Keratinocyte (primary cell): ENCODE data around the gene VSTM1. TPM values are rescaled to one million over a fixed set of nuclear protein-coding genes. Genes with fewer than 3 reads are reported as not detected.

Experiments
- DNase-seq: peaks from one replicate; pipeline ENCODE4 v3.0.0-alpha.2; 2011; ENCODE audit warnings: low read depth, missing footprints, low spot score
- FAIRE-seq: peaks from 2 replicates; lab custom pipeline; 2011; peaks lifted over from hg19 to GRCh38; lab: Jason Lieb, UNC
- H2AFZ ChIP-seq: 2 replicates; pipeline ENCODE4 v1.6.0; 2012; ENCODE audit warnings: low read length, control low read depth, inconsistent platforms; ENCODE audit not compliant: control insufficient read depth
- H3K27ac ChIP-seq: 2 replicates; pipeline ENCODE4 v1.5.1; 2011; ENCODE audit warnings: low read length; ENCODE audit not compliant: control insufficient read depth, insufficient read depth
- H3K27me3 ChIP-seq: 3 replicates; pipeline ENCODE4 v1.6.0; 2011; ENCODE audit warnings: low read length; ENCODE audit not compliant: control insufficient read depth, insufficient read depth; ENCODE audit errors: extremely low read depth
- H3K36me3 ChIP-seq, 2 experiments: 2 replicates in 1 of 2; 3 replicates in 1 of 2; pipeline ENCODE4 v1.5.1; 2011; ENCODE audit warnings: low read length in 2 of 2, mild to moderate bottlenecking in 1 of 2; ENCODE audit not compliant: control insufficient read depth in 2 of 2, insufficient read depth in 2 of 2; ENCODE audit errors: extremely low read depth in 1 of 2
- H3K4me1 ChIP-seq: 3 replicates; pipeline ENCODE4 v1.5.1; 2011; ENCODE audit warnings: low read length; ENCODE audit not compliant: control insufficient read depth, insufficient read depth; ENCODE audit errors: extremely low read depth
- H3K4me2 ChIP-seq: 3 replicates; pipeline ENCODE4 v1.6.0; 2011; ENCODE audit warnings: low read depth, low read length; ENCODE audit not compliant: control insufficient read depth, insufficient read depth; ENCODE audit errors: extremely low read depth
- H3K4me3 ChIP-seq, 3 experiments: fragments of 200-600 bp in 1 of 3; sonication (generic) in 1 of 3; 2 replicates in 2 of 3; 3 replicates in 1 of 3; pipeline ENCODE4 v1.5.1; 2011 to 2016; ENCODE audit warnings: low read length in 3 of 3, mild to moderate bottlenecking in 3 of 3, control low read depth in 2 of 3, inconsistent platforms in 1 of 3, low read depth in 1 of 3, mixed read lengths in 1 of 3, mixed run types in 1 of 3, moderate library complexity in 1 of 3; ENCODE audit not compliant: control insufficient read depth in 2 of 3, insufficient read depth in 2 of 3; ENCODE audit errors: extremely low read depth in 1 of 3
- H3K79me2 ChIP-seq: 2 replicates; pipeline ENCODE4 v1.6.0; 2012; ENCODE audit warnings: low read length; ENCODE audit not compliant: control insufficient read depth, insufficient read depth
- H3K9ac ChIP-seq: 3 replicates; pipeline ENCODE4 v1.6.0; 2011; ENCODE audit warnings: low read length; ENCODE audit not compliant: control insufficient read depth, insufficient read depth; ENCODE audit errors: extremely low read depth
- H3K9me1 ChIP-seq: 3 replicates; pipeline ENCODE4 v1.6.0; 2011; ENCODE audit warnings: low read length; ENCODE audit not compliant: control insufficient read depth, insufficient read depth; ENCODE audit errors: extremely low read depth
- H3K9me3 ChIP-seq: 2 replicates; pipeline ENCODE4 v1.5.1; 2012; ENCODE audit warnings: low read depth, low read length; ENCODE audit not compliant: control insufficient read depth
- H4K20me1 ChIP-seq: 3 replicates; pipeline ENCODE4 v1.6.0; 2011; ENCODE audit warnings: low read length; ENCODE audit not compliant: control insufficient read depth, insufficient read depth; ENCODE audit errors: extremely low read depth
- EZH2 ChIP-seq: IDR thresholded peaks from one replicate; pipeline ENCODE4 v1.6.1; 2012; ENCODE audit warnings: inconsistent platforms, mild to moderate bottlenecking, low read length, moderate library complexity
- dilution Hi-C: fragments of 300-500 bp; cut with MboI; formaldehyde crosslinking; loops from one replicate; pipeline ENCODE4 v1.7.0; 2020; ENCODE audit warnings: low sequenced_read_pairs; ENCODE audit not compliant: extremely low pct_ligation_motif_present
- polyA plus RNA-seq, 5 experiments: library from polyadenylated mRNA; depleted of rRNA in 3 of 5; stranded (reverse) in 3 of 5; stranded (forward) in 1 of 5; unstranded in 1 of 5; fragments of >200 nt; gene quantifications; 1 replicate in 1 of 5; 2 replicates in 3 of 5; 3 replicates in 1 of 5; pipeline versions ENCODE4 v1.2.1 to v1.2.3, GENCODE V29; 2011 to 2012; ENCODE audit warnings: missing spikeins in 2 of 5, low read depth in 1 of 5, low replicate concordance in 1 of 5
- TF ChIP-seq, protein P1 (sequence below), 3 experiments: IDR thresholded peaks in 1 of 3; conservative IDR thresholded peaks in 1 of 3; optimal IDR thresholded peaks in 1 of 3; 2 replicates in 2 of 3; 3 replicates in 1 of 3; pipeline versions ENCODE3 to v1.5.1; 2011; ENCODE audit warnings: low read length in 3 of 3, mild to moderate bottlenecking in 3 of 3, moderate library complexity in 2 of 3, control low read depth in 1 of 3, inconsistent platforms in 1 of 3; ENCODE audit not compliant: insufficient read depth in 2 of 3; ENCODE audit errors: extremely low read depth in 1 of 3

VSTM1 gene
- polyA plus RNA-seq, 1 donor (not counting 4 experiments of a cell fraction or from before 2014, with no cell fraction given), result not detected

DNA sequence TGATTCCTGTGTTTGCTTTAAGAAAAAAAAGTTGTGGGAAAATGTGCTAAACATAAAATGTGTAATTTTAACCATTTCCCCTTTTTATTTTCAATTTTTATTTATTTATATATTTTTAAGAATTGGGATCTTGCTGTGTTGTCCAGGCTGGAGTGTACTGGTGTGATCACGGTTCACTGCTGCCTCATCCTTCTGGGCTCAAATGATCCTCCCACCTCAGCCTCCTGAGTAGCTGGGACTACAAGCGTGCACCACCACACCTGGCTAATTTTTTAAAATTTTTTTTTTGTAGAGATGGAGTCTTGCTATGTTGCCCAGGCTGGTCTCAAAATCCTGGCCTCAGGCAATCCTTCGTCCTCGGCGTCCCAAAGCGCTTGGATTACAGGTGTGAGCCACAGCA, 53.2 kb downstream of the VSTM1 start:
- Histone ChIP-seq H3K27me3 (peaks cover 4% of the 10 kb centered on the region), H3K4me3 (no peak overlapping the region), H3K36me3 (no peaks in the 10 kb centered on the region), H3K9me3 (no peaks in the 10 kb centered on the region), H4K20me1 (no peaks in the 10 kb centered on the region), H3K4me2 (no peak overlapping the region), H3K9me1 (no peaks in the 10 kb centered on the region), H3K79me2 (no peaks in the 10 kb centered on the region), H2AFZ (no peak overlapping the region), H3K4me1 (no peaks in the 10 kb centered on the region), H3K27ac (no peak overlapping the region), H3K9ac (no peak overlapping the region)
- dilution Hi-C loops, result no loop called here
- FAIRE-seq, result no peak
- TF ChIP-seq, protein P1, sequence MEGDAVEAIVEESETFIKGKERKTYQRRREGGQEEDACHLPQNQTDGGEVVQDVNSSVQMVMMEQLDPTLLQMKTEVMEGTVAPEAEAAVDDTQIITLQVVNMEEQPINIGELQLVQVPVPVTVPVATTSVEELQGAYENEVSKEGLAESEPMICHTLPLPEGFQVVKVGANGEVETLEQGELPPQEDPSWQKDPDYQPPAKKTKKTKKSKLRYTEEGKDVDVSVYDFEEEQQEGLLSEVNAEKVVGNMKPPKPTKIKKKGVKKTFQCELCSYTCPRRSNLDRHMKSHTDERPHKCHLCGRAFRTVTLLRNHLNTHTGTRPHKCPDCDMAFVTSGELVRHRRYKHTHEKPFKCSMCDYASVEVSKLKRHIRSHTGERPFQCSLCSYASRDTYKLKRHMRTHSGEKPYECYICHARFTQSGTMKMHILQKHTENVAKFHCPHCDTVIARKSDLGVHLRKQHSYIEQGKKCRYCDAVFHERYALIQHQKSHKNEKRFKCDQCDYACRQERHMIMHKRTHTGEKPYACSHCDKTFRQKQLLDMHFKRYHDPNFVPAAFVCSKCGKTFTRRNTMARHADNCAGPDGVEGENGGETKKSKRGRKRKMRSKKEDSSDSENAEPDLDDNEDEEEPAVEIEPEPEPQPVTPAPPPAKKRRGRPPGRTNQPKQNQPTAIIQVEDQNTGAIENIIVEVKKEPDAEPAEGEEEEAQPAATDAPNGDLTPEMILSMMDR (optimal IDR thresholded peaks at IDR 0.05 in 1 of 3, IDR thresholded peaks at IDR 0.05 in 1 of 3, conservative IDR thresholded peaks at IDR 0.05 in 1 of 3; ENCODE audit: extremely low read depth in 1 of 3, insufficient read depth in 2 of 3, low read length in 3 of 3), result no peak
- TF ChIP-seq EZH2, result no peak
- DNase-seq, result no peak

DNA sequence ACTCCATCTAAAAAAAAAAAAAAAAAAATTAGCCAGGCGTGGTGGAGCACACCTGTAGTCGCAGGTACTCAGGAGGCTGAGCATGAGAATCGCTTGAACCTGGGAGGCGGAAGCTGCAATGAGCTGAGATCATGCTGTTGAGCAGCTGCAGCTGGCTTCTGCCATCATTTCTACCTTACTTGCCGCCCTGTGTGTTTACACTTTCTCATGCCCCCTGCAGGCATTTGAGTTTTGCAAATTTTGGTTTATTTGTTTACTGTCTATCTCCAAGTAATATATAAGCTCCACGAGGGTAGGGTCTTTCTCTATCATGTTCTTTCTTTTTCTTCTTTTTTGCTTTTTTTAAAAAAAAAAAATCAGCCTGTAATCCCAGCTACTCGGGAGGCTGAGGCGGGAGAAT, 54.3 kb downstream of the VSTM1 start:
- no peak overlapping the region for H3K27ac ChIP-seq
- DNase-seq, result no peak
- dilution Hi-C loops, result no loop called here

More for the DNA sequence above, 54.3 kb downstream of the VSTM1 start:
- H2AFZ ChIP-seq, result no peak overlapping the region
- no peak overlapping the region for H3K9ac ChIP-seq
- peaks cover 4% of the 10 kb centered on the region for H3K27me3 ChIP-seq
- H3K36me3 ChIP-seq, result no peaks in the 10 kb centered on the region
- no peaks in the 10 kb centered on the region for H3K9me3 ChIP-seq
- no peaks in the 10 kb centered on the region for H3K79me2 ChIP-seq
- H3K9me1 ChIP-seq, result no peaks in the 10 kb centered on the region
- FAIRE-seq, result no peak
- no peaks in the 10 kb centered on the region for H4K20me1 ChIP-seq
- H3K4me1 ChIP-seq, result no peaks in the 10 kb centered on the region
- H3K4me2 ChIP-seq, result no peak overlapping the region
- no peak for TF ChIP-seq EZH2
- TF ChIP-seq, protein P1 (optimal IDR thresholded peaks at IDR 0.05 in 1 of 3, IDR thresholded peaks at IDR 0.05 in 1 of 3, conservative IDR thresholded peaks at IDR 0.05 in 1 of 3; ENCODE audit: extremely low read depth in 1 of 3, insufficient read depth in 2 of 3, low read length in 3 of 3), result no peak
- H3K4me3 ChIP-seq, result no peak overlapping the region
